Mucosa of descending colon (tissue), 3 donors: ENCODE measurements around the gene BARX1. TPM values are rescaled to one million over a fixed set of nuclear protein-coding genes. Genes with fewer than 3 reads are reported as not detected.

Experiments used
- ATAC-seq: fragments of 200-7000 bp; cut with Tn5 transposase; one replicate; pipeline ENCODE4 v1.9.1; 2020; ENCODE audit warnings: mild to moderate bottlenecking, moderate library complexity
- DNase-seq, 3 donors: peaks; one replicate each; pipeline ENCODE4 v3.0.0-alpha.2; 2020
- H3K36me3 ChIP-seq: fragments of 200-600 bp; one replicate; pipeline ENCODE4 v1.8.0; 2021; ENCODE audit warnings: low read depth, mild to moderate bottlenecking
- H3K4me1 ChIP-seq: fragments of 200-600 bp; one replicate; pipeline ENCODE4 v1.8.0; 2021; ENCODE audit warnings: low read depth, mild to moderate bottlenecking
- H3K4me3 ChIP-seq: fragments of 200-600 bp; one replicate; pipeline ENCODE4 v1.8.0; 2021; ENCODE audit warnings: mild to moderate bottlenecking
- H3K9me3 ChIP-seq: fragments of 200-600 bp; one replicate; pipeline ENCODE4 v1.8.0; 2021; ENCODE audit warnings: mild to moderate bottlenecking
- intact Hi-C, 2 donors: fragments of 100-400 bp; cut with DNase I in 1 of 2; cut with micrococcal nuclease in 1 of 2; formaldehyde crosslinking; loops; one replicate each; pipeline versions ENCODE4 v1.11.0 to v1.11.1; 2022; cut with DNase I, micrococcal nuclease
- total RNA-seq, 3 donors: library from RNA; stranded (reverse); fragmentation: NEBNext Ultra II Directional in 2 of 3; extraction: Animal tissue kit (Norgen Biotek cat#: 25700) in 2 of 3; gene quantifications; one replicate each; pipeline versions ENCODE4 v1.2.1 to v1.2.4, GENCODE V29; 2021 to 2023
- TF ChIP-seq, protein P1 (sequence below): fragments of 200-600 bp; IDR thresholded peaks from one replicate; pipeline ENCODE4 v1.8.0; 2022; ENCODE audit warnings: antibody characterized with exemption, mild to moderate bottlenecking
- donor health status: DM: no; HTN: no; CAD: no; lungs with moderate emphysema.
- donor health status: DM: no; HTN: no; CAD: no.
- donor health status: DM: no; HTN: yes; CAD: no.

BARX1 gene
- total RNA-seq, 3 donors from 2014 or later: 0.17 TPM; not detected in 2

DNA sequence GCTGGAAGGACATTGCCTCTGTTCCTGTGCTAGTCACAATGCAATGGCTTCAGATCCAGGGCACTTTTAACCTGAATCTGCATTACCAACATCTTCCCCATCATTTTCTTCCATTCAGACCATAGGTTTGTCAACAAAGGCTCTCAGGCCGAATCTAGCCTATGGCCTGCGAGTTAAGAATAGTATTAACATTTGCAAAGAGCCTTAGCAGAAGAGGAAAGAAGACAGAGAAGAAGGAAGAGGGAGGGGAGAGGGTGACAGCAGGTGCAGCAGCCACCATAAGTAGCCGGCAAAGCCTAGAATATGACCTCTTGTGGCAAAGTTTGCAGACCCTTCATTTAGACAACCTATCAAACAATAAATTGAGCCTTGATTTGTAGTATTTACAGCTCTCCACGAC lies 32.6 kb downstream of the BARX1 start:
- Histone ChIP-seq H3K9me3 (no peaks in the 10 kb centered on the region), H3K4me1 (no peaks in the 10 kb centered on the region), H3K4me3 (no peak overlapping the region), H3K36me3 (no peaks in the 10 kb centered on the region)
- TF ChIP-seq, protein P1, sequence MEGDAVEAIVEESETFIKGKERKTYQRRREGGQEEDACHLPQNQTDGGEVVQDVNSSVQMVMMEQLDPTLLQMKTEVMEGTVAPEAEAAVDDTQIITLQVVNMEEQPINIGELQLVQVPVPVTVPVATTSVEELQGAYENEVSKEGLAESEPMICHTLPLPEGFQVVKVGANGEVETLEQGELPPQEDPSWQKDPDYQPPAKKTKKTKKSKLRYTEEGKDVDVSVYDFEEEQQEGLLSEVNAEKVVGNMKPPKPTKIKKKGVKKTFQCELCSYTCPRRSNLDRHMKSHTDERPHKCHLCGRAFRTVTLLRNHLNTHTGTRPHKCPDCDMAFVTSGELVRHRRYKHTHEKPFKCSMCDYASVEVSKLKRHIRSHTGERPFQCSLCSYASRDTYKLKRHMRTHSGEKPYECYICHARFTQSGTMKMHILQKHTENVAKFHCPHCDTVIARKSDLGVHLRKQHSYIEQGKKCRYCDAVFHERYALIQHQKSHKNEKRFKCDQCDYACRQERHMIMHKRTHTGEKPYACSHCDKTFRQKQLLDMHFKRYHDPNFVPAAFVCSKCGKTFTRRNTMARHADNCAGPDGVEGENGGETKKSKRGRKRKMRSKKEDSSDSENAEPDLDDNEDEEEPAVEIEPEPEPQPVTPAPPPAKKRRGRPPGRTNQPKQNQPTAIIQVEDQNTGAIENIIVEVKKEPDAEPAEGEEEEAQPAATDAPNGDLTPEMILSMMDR: no peak
- intact Hi-C loops: no loop called here
- no peak for ATAC-seq
- DNase-seq: no peak

DNA sequence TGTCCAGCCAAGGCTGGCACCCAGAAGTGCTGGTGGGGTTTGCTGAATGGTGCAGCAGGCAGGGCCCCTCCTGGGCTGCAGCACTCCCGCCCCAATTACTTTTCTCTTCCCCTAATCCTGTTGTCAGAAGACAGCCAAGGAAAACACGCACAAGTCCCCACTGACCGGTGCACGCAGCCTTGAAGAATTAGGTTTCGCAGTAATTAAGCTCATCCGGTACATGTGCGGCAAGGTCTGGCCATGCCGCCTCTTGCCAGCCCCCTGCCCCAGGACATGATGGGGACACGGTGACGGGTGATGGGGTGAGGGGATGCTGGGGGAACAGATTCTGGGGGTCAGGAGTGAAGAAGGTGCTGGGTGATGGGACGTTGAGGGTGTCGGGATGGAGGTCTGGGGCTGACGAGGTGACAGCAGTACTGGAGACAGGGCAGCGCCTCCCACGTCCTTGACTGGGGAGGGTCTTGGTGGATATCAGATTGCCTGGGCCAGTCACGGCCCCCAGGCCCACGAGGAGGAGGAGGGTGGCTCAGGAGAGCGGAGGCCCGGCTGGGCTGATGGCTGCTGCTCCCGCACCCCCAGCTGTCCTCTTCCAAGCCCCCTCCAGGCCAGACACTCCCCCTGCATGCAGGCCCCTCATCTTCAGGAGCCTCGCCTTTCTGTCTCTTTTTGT lies 34.9 kb downstream of the BARX1 start:
- H3K9me3 ChIP-seq: no peaks in the 10 kb centered on the region
- ATAC-seq: no peak
- H3K36me3 ChIP-seq: no peaks in the 10 kb centered on the region
- TF ChIP-seq, protein P1: no peak
- no peak overlapping the region for H3K4me3 ChIP-seq
- intact Hi-C loops: no loop called here
- no peaks in the 10 kb centered on the region for H3K4me1 ChIP-seq
- DNase-seq: no peak

DNA sequence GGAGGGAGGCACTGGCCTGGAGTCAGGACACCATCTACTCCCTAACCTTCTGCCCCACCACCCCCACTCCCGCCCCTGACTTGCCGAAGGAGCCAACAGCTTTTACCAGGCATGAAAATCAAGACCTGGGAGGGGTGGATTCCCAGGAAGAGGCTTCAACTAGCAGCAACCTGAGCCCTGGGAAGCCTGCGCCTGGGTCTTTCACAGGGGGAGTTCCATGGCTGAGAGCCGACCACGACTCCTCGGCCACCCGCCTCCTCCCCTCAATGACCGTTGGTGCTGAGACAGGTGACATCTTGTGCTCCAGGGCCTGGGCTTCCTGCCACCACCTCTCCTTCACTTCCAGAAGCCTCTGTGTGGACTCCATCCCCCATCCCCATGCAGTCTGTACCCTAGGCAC lies 37.1 kb downstream of the BARX1 start:
- DNase-seq (no peak), ATAC-seq (no peak)
- no peaks in the 10 kb centered on the region for H3K36me3 ChIP-seq
- H3K4me3 ChIP-seq: no peak overlapping the region
- no peaks in the 10 kb centered on the region for H3K4me1 ChIP-seq
- intact Hi-C loops: no loop called here
- TF ChIP-seq, protein P1: no peak
- no peaks in the 10 kb centered on the region for H3K9me3 ChIP-seq

DNA sequence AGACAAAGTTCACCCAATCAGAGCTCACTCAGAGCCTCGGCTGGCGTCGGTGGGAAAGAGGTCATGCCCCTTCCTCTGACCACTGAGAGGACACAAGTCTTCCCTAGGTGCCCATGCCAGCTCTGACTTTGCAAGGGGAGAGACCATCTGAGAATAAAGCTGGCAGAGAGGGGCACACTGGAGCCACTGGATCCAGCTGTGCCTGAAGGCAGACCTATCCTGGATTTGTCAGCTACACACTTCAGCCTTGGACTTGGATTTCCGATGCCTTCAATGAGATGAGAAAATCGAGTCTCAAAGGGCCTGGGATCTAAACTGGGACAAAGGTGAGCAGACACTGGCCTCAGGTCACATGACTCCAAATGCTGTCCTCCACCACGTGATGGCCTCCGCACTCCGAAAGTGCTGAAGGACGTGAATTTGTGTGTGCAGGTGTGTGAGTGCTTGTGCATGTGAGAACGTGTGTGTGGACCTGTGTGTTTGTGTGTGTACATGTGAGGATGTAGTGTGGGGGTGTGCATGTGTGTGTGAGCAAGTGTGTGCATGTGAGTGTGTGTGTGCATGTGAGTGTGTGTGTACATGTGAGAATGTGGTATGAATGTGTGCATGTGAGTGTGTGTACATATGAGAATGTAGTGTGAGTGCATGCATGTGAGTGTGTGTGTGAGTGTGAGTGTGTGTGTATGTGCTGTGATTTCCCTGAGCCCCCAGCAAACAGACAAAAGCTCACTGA lies 37.9 kb downstream of the BARX1 start:
- Histone ChIP-seq H3K36me3 (no peaks in the 10 kb centered on the region), H3K9me3 (no peaks in the 10 kb centered on the region), H3K4me1 (no peaks in the 10 kb centered on the region), H3K4me3 (no peak overlapping the region)
- TF ChIP-seq, protein P1: no peak
- ATAC-seq: no peak
- DNase-seq: no peak
- intact Hi-C loops: no loop called here

DNA sequence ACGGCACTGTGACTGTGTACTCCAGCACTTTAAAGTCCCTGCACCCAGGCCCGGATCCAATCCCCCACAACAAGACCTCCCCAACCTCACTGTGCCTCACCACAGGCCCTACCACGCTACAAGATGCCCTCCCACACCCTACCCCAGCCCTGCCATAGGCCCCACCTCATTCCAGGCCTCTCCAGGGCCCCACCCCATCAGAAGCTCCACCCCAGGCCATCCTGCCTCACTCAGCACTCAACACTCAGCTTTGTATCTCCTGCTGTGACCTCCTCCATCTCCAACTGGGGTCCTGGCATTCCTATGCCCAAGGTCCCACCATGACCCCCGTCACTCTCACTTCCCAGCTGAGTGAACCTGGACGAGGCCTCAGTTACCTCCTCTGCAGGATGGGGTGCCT lies 38.8 kb downstream of the BARX1 start:
- TF ChIP-seq, protein P1: no peak
- Histone ChIP-seq H3K4me3 (no peak overlapping the region), H3K36me3 (no peaks in the 10 kb centered on the region), H3K4me1 (no peaks in the 10 kb centered on the region), H3K9me3 (no peaks in the 10 kb centered on the region)
- intact Hi-C loops: no loop called here
- DNase-seq (no peak), ATAC-seq (peak; percentile 14)
